ENCODE data around the gene ZNF569.

- TF ChIP-seq CTCF (conservative IDR thresholded peaks at IDR 0.05; ENCODE audit: low read depth, low read length) (no peak), EZH2 (IDR thresholded peaks at IDR 0.05; ENCODE audit: borderline replicate concordance, low read depth, low read length, poor library complexity, severe bottlenecking) (no peak)
These were observed 43.9 kb upstream of the ZNF569 start for GRCh38 chr19:37511186-37511585.
